GM18502 (cell line): ENCODE measurements around the gene THG1L.
"Not testable (repeated sequence)": the region's sequence is repeated elsewhere in the genome, so short reads cannot be mapped to it uniquely, and the experiment has no call there.

Experiments used
- ATAC-seq: cut with Tn5 transposase; IDR thresholded peaks from one replicate; pipeline ENCODE4 v1.9.1; 2021; ENCODE audit warnings: mild to moderate bottlenecking; ENCODE audit not compliant: unreplicated experiment, poor library complexity

Gene THG1L

GRCh38 chr5:157731272-157732129, at the start of gene THG1L:
THG1L (plus strand) TSS chr5:157731420; CDS start chr5:157731441, 21 bp downstream.
- ATAC-seq: peak; percentile 96

- no peak for ATAC-seq
Measured at GRCh38 chr5:157682257-157682656, 49.0 kb upstream of the THG1L start.

GRCh38 chr5:157686276-157687197, 44.7 kb upstream of the THG1L start:
- not testable (repeated sequence) for ATAC-seq

GRCh38 chr5:157687198-157687554, 44.0 kb upstream of the THG1L start:
- no peak for ATAC-seq

- ATAC-seq: no peak
Measured at GRCh38 chr5:157689942-157690689, 41.1 kb upstream of the THG1L start.

- ATAC-seq: no peak
Measured at GRCh38 chr5:157690690-157691433, 40.4 kb upstream of the THG1L start.

GRCh38 chr5:157693816-157694215, 37.4 kb upstream of the THG1L start:
- not testable (repeated sequence) for ATAC-seq

GRCh38 chr5:157696154-157696553, 35.1 kb upstream of the THG1L start:
- not testable (repeated sequence) for ATAC-seq

- ATAC-seq: not testable (repeated sequence)
Measured at GRCh38 chr5:157698674-157699073, 32.5 kb upstream of the THG1L start.

- no peak for ATAC-seq
Measured at GRCh38 chr5:157703736-157704135, 27.5 kb upstream of the THG1L start.

GRCh38 chr5:157708866-157709265, 22.4 kb upstream of the THG1L start:
- no peak for ATAC-seq

- ATAC-seq: no peak
Measured at GRCh38 chr5:157709346-157709745, 21.9 kb upstream of the THG1L start.

GRCh38 chr5:157710431-157710830, 20.8 kb upstream of the THG1L start:
- no peak for ATAC-seq

- no peak for ATAC-seq
Measured at GRCh38 chr5:157710882-157711281, 20.3 kb upstream of the THG1L start.

- no peak for ATAC-seq
Measured at GRCh38 chr5:157713830-157714595, 17.2 kb upstream of the THG1L start.

- ATAC-seq: no peak
Measured at GRCh38 chr5:157714596-157714864, 16.7 kb upstream of the THG1L start.

- ATAC-seq: no peak
Measured at GRCh38 chr5:157718519-157718918, 12.7 kb upstream of the THG1L start.

GRCh38 chr5:157719245-157719644, 12.0 kb upstream of the THG1L start:
- ATAC-seq: no peak

- no peak for ATAC-seq
Measured at GRCh38 chr5:157721159-157721558, 10.1 kb upstream of the THG1L start.
